GM19351 (cell line): ENCODE measurements around the gene IFNA6.

Source experiments
- ATAC-seq: cut with Tn5 transposase; IDR thresholded peaks from one replicate; pipeline ENCODE4 v1.9.1; 2021; ENCODE audit warnings: mild to moderate bottlenecking, moderate library complexity; ENCODE audit not compliant: unreplicated experiment

Gene IFNA6

DNA sequence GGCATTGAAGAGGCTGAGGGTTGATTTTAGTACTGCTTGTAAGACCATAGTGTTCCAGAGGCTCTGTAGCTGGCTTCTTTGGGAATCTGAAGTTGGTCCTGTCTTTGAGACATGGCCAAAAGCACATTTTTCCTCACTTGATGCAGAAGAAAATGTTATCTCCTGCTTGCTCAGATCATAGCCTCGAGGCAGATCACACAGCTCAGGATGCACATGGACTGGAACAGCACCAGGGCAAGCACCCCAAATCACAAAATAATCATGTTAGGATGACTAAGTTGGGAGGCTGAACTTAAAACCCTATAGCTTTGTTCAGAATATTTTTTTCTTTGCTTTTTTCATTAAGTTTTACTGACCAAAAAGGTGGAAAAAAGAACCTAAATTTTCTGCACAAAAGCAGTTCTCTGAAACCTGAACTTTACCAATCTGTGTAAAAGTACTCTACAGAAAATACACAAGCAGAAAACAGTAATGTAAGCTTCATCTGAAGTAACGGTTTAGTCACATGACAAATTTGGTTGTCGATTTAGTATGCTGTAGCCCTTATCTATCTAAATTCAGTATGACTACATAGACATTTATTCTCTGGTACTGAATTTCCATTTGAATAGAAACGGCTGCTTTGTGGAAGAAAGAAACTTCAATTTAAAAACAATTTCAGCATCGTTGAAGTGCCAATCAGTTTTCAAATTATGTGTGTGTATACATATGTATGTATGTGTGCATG, 18.8 kb downstream of the IFNA6 start:
- ATAC-seq: no peak

DNA sequence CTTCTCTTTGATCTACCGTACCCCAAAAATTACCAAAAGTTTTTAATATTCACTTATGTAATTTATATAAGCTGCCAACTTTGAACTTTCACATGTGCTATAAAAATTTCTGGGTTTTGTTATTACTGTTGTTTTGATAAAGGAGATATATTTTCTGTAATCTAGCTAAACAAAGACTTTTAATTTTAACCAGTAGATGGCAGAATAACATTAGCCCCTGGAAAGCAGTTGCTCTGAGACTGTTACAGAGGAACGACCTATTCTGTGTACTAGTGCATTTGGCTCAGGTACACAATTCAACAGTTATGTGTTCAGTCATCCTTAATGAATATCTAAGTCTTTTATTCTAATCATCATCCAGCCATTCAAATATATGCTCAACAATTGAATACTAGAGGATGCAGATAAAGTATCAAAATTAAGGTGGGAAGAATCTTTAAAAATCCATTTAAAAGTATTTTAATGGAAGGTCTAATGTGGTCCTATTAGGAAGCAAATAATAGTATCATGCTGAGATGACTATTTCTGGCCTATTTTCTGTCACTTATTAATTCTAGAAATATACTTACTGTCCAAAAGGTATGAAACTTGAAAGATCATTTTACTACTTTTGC, 24.1 kb downstream of the IFNA6 start:
- ATAC-seq: peak; percentile 91

DNA sequence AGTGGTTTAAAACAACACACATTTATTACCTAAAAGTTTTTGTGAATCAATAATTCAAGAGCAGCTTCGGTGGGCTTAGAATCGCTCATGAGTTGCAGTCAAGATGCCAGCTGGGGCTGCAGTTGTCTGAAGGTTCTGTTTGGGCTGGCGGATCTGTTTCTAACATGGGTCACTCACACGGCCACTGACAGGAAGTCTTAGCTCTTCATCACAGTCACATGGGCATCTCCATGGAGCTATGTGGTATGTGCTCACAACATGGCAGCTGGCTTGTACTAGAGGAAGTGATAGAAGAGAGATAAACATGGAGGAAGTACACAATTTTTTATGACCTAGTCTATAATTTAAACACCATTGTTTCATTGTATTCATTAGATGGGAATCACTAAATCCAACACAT, 26.6 kb downstream of the IFNA6 start:
- ATAC-seq: no peak

DNA sequence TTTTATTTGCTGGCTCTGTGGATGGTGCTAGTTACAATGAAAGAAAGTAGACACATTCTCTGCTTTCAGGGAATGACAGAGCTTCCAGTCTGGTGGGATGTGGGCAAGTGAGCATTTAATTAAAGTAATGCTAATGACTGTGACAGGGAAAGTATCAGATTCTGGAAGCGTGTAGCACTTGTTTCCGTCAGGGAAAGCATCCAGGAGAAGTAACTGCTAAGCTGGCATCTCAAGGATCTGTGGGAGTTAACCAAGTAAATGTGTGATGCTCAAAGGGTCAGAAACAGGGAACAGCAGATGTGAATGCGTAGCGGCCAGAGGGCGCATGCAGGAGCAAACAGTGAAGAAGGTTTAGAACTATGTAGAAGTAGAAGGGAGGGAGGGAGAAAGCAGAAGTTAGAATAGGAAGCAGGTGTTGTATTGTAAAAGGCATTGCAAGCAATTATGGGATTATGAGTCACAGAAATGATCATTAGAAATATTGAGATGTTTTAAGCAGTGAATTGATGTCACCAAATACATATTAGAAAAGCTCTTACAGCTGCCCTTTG, 27.7 kb downstream of the IFNA6 start:
- ATAC-seq: no peak

DNA sequence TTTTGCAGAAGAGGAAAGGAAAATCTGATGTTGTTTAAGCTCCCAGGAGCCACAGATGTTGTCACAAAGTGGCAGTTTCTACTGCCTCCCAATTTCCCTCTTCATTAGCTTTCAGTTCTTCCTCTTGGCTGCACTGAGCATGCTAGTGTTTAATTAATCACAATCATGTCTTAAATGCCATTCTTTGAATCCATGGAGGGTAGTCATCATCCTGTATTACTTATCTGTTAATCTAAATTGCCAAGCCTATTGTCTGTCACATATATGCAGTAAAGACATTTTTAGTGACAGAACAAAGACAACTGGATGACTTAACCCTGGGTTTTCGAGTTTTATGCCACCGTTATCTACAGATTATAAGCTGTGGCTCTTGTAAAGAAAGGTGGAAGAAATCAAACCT, 30.2 kb downstream of the IFNA6 start:
- ATAC-seq: no peak

DNA sequence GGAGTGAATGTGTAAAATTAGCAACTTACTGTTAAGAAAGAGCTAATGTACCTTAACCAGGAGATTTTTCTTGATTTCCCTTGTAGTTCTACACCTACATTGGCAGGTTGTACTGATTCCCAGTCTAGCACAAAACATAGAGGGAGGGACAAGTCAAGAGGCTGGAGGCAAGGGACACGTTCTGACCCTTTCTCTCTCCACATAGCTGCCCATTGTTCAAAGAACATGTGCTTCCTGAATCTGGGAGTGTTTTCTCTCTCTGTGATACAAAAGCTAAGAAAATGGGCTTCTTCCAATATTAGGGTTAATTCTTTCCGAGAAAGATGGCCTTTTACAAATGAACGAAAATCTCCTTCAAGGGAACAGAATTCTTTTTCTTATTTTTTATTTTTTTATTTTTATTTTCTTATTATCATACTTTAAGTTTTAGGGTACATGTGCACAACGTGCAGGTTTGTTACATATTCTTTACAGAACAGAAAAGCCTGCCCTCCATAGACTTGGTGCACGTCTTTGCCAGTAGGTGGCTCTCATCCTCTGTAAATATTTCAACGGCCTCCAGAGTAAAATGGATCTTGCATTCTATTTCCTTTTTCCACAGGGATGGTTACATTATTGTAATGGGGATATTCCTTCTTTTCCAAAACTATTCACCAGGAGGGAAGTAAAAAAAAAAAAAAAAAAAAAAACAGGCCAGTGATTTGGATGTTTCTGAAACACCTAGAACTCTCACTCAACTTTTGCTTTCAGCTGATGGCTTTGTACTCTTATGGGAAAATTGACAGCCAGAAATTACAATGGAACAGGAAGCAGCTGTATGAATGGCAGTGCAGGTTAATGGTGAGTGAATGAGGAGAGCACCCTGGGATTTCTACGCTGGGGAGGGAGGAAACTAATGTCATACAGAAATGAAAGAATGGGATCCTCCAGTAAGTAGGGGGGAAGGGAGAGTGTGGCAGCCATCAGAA, 32.4 kb downstream of the IFNA6 start:
- ATAC-seq: peak; percentile 85

DNA sequence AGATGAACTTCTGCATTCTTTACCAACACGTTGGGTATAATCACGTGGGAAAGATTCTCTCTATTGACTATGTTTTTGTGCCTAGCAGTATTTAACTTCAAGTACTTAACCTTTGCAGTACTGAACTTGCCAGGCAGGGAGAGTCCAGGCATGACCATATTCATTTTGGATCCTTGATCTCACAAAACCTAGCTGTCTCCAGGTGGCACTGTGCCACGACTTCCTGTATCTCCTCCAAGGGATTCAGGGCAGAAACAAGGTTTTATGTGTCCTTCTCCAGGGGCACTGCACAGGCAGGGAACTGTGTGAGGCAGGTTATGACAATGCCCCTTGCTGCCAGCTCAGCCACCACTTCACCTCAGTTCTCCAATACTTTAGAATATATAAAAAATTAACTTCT, 33.8 kb downstream of the IFNA6 start:
- ATAC-seq: no peak

DNA sequence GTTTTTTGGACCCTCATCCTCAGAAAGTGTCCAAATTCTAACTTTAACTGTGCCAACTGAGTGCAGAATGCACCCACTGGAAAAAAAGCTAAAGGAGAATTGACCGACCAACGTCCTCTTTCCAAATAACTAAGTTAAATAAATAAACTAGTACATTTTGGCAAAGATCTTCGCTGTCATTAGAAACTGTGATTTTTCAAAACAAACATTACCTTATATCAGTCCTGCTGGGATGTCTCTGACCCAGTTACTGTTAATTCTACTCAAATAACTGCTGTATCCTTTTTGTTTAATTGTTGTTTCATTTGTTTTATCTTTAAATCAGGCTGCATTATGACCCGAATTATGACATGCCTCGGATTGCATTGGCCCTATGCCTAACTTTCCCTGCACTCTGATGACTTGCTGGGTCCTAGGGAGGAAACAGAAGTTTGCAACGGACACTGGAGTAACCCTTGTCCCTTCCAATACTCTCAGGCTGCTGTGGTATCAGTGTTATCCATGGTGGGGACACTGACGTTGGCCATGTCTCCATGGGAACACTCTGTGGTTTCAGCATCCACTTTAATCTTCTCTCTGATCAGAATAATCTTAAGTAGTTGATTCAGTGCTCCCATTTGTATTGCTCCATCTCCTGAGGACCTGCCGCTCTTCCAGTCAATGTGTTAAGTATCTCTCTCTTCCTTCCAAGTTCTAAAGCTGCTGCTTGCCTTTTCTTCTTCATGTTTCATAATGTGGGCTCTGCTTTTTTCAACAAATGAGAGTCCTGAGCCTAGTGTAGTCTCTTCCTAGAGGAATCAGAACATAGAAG, 34.5 kb downstream of the IFNA6 start:
- ATAC-seq: no peak

DNA sequence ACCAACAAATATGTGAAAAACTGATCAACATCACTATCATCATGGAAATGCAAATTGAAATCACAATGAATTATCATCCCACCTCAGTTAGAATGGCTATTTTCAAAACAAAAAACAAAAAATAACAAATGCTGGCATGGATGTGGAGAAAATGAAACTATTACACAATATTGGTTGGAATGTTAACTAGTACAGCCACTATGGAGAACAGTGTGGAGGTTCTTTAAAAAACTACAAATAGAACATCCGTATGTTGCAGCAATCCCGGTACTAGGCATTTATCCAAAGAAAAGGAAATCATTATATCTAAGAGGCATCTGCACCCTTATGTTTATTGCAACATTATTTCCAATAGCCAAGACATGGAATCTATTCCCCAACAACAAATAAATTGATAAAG, 36.5 kb downstream of the IFNA6 start:
- ATAC-seq: no peak

DNA sequence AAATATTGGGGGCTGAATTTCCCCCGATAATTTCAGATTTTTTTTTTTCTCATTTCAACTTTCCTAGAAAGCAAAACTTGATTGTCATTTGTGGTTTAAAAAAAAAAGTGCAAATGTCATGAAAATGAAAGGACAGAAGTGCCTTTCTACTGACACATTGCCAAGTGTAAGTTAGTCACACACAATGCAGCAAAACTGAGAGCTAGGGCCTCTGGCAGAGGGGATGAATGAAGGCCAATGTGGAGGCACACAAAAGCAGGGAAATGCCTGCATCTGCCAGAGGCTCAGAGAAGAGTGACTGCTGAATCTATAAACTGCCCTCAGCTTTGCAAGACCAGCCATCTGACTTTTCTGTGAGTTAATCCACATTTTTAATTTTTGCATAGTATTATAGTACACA, 38.8 kb downstream of the IFNA6 start:
- ATAC-seq: no peak

DNA sequence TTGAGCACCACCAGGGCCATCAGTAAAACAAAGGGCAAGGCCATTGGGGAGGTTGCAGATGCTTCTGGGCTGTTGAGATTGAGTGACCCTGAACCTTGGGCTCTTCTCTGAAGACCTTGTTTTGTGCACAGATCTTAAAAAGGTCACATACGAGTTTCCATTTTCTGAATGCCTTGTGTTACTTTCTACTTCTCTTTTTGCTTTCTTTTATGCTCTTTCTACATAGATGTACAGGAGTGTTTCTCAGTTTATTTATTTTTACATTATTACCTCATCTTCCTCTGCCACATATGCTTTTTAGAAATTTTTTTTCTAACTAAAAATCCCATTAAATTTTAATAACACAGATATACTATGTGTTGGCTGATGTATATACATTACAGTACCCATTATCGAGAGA, 45.5 kb downstream of the IFNA6 start, which contains the start of gene IFNA5:
Gene IFNA5, minus strand, starts transcription at position 101 of the 400 bp plus-strand sequence. Its CDS starts 57 bp downstream, at position 44.
- ATAC-seq: no peak
